ENCODE results near the gene ARGLU1. TPM values are rescaled to one million over a fixed set of nuclear protein-coding genes. Genes with fewer than 3 reads are reported as not detected.

ARGLU1 gene
- total and polyA plus RNA-seq, 9 of the 15 experiments (the other 6 are each of a cell fraction or from before 2014, with no cell fraction given), result 19.3 to 99.9 (median 49.3) TPM

DNA sequence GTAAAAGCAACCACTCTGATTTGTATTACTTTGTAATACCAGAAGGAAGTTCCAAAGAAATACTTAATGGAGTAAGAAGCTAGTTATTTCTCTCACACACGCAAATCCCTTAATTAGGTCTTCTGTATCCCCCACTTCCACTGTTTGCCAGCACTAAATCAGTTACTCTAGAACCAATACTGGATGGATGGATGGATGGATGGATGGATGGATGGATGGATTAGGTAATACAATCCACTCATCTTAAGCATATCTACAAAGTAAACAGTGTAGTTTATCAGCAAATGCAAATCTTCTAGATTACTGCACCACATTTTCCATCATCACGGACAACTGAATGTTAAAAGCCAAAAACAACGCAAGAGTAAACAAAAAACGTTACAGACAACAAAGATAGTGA, 27.3 kb downstream of the ARGLU1 start (continued):
- TF ChIP-seq, protein P1, sequence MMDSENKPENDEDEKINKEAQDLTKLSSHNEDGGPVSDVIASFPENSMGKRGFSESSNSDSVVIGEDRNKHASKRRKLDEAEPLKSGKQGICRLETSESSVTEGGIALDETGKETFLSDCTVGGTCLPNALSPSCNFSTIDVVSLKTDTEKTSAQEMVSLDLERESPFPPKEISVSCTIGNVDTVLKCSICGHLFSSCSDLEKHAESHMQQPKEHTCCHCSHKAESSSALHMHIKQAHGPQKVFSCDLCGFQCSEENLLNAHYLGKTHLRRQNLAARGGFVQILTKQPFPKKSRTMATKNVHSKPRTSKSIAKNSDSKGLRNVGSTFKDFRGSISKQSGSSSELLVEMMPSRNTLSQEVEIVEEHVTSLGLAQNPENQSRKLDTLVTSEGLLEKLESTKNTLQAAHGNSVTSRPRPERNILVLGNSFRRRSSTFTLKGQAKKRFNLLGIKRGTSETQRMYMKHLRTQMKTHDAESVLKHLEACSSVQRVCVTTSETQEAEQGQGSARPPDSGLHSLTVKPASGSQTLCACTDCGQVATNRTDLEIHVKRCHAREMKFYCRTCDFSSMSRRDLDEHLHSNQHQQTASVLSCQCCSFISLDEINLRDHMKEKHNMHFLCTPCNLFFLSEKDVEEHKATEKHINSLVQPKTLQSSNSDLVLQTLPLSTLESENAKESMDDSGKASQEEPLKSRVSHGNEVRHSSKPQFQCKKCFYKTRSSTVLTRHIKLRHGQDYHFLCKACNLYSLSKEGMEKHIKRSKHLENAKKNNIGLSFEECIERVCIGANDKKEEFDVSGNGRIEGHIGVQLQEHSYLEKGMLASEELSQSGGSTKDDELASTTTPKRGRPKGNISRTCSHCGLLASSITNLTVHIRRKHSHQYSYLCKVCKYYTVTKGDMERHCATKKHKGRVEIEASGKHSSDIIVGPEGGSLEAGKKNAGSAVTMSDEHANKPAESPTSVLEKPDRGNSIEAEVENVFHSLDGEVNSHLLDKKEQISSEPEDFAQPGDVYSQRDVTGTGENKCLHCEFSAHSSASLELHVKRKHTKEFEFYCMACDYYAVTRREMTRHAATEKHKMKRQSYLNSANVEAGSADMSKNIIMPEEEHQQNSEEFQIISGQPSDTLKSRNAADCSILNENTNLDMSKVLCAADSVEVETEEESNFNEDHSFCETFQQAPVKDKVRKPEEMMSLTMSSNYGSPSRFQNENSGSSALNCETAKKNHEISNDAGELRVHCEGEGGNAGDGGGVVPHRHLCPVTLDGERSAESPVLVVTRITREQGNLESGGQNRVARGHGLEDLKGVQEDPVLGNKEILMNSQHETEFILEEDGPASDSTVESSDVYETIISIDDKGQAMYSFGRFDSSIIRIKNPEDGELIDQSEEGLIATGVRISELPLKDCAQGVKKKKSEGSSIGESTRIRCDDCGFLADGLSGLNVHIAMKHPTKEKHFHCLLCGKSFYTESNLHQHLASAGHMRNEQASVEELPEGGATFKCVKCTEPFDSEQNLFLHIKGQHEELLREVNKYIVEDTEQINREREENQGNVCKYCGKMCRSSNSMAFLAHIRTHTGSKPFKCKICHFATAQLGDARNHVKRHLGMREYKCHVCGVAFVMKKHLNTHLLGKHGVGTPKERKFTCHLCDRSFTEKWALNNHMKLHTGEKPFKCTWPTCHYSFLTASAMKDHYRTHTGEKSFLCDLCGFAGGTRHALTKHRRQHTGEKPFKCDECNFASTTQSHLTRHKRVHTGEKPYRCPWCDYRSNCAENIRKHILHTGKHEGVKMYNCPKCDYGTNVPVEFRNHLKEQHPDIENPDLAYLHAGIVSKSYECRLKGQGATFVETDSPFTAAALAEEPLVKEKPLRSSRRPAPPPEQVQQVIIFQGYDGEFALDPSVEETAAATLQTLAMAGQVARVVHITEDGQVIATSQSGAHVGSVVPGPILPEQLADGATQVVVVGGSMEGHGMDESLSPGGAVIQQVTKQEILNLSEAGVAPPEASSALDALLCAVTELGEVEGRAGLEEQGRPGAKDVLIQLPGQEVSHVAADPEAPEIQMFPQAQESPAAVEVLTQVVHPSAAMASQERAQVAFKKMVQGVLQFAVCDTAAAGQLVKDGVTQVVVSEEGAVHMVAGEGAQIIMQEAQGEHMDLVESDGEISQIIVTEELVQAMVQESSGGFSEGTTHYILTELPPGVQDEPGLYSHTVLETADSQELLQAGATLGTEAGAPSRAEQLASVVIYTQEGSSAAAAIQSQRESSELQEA (IDR thresholded peaks at IDR 0.05; ENCODE audit: low read depth), result no peak
- TF ChIP-seq CREM (IDR thresholded peaks at IDR 0.05; ENCODE audit: low read depth) (no peak), ZKSCAN8 (CRISPR knock-in tag; IDR thresholded peaks at IDR 0.05) (no peak), TAF7 (tag; IDR thresholded peaks at IDR 0.05) (no peak), HMG20A (CRISPR knock-in tag; conservative IDR thresholded peaks at IDR 0.05) (no peak), ZNF184 (CRISPR knock-in tag; IDR thresholded peaks at IDR 0.05) (no peak), HNRNPK (IDR thresholded peaks at IDR 0.05; ENCODE audit: low read depth, low read length, poor library complexity, severe bottlenecking) (no peak), ZNF586 (CRISPR knock-in tag; conservative IDR thresholded peaks at IDR 0.05) (no peak)
- TF ChIP-seq, protein P2, sequence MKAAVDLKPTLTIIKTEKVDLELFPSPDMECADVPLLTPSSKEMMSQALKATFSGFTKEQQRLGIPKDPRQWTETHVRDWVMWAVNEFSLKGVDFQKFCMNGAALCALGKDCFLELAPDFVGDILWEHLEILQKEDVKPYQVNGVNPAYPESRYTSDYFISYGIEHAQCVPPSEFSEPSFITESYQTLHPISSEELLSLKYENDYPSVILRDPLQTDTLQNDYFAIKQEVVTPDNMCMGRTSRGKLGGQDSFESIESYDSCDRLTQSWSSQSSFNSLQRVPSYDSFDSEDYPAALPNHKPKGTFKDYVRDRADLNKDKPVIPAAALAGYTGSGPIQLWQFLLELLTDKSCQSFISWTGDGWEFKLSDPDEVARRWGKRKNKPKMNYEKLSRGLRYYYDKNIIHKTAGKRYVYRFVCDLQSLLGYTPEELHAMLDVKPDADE (conservative IDR thresholded peaks at IDR 0.05; ENCODE audit: control insufficient read depth, low read depth, low read length), result no peak
